Neural progenitor cell (in vitro differentiated cells): Measurements from ENCODE around the gene PPP1R3G.

Source experiments
- CTCF ChIP-seq: fragments of 200-600 bp; sonication (generic); IDR thresholded peaks from 2 replicates; pipeline ENCODE4 v1.5.1; 2017; ENCODE audit warnings: antibody characterized with exemption, mild to moderate bottlenecking
- EZH2phosphoT487 ChIP-seq: fragments of 200-600 bp; sonication (generic); IDR thresholded peaks from 2 replicates; pipeline ENCODE4 v1.6.1; 2017; ENCODE audit warnings: antibody characterized with exemption

GRCh38 chr6:5132731-5133130 lies 47.6 kb downstream of the PPP1R3G start:
- TF ChIP-seq CTCF (no peak), EZH2phosphoT487 (no peak)
